Measurements from ENCODE around the gene WFDC1. TPM values are rescaled to one million over a fixed set of nuclear protein-coding genes. Genes with fewer than 3 reads are reported as not detected.

Gene WFDC1
- total RNA-seq, 1 donor from 2014 or later, result not detected

DNA sequence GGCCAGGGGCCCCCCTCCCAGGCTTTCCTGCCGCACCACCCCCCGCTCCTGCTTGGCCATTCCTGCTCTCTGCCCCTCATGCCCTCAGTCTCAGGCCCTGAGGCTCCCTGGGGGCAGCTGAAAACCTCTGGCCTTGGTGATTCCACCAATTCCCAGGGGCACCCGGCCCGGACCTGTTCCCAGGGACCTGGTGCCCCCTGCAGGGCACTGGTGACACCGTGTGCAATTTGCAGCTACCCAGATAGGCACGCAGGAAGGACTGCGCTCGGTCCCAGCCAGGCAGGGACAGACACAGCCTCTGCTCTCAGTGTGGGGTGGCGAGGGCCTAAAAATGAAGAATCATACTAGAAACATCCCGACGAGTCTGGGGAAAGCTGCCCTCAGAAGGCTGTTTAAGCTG, 13.4 kb downstream of the WFDC1 start:
- Histone ChIP-seq H3K4me3 (no peak overlapping the region), H3K27ac (no peak overlapping the region), H2AFZ (replicated peaks) (no peak overlapping the region), H3K4me2 (no peak overlapping the region), H3K9ac (no peak overlapping the region), H3K4me1 (no peaks in the 10 kb centered on the region), H3K36me3 (no peaks in the 10 kb centered on the region), H3K27me3 (peaks cover 17% of the 10 kb centered on the region), H3F3A (ENCODE audit: low read depth) (no peaks in the 10 kb centered on the region), H4K20me1 (ENCODE audit: low read depth) (no peaks in the 10 kb centered on the region), H3K9me3 (ENCODE audit: low read depth) (no peaks in the 10 kb centered on the region), H3K79me2 (ENCODE audit: low read depth) (no peaks in the 10 kb centered on the region)
- Mint-ChIP-seq H3K9me3 (no peaks in the 10 kb centered on the region), H3K36me3 (no peaks in the 10 kb centered on the region), H3K4me3 (no peak overlapping the region), H3K27ac (no peak overlapping the region), H3K27me3 (ENCODE audit: insufficient read depth, low read depth) (peaks cover 18% of the 10 kb centered on the region), H3K4me1 (peaks cover 24% of the 10 kb centered on the region)
- peak; percentile 88 for DNase-seq (ENCODE audit: low spot score)
- TF ChIP-seq EZH2phosphoT487 (IDR thresholded peaks at IDR 0.05) (no peak), EZH2 (IDR thresholded peaks at IDR 0.05) (no peak)
- TF ChIP-seq, protein P1, sequence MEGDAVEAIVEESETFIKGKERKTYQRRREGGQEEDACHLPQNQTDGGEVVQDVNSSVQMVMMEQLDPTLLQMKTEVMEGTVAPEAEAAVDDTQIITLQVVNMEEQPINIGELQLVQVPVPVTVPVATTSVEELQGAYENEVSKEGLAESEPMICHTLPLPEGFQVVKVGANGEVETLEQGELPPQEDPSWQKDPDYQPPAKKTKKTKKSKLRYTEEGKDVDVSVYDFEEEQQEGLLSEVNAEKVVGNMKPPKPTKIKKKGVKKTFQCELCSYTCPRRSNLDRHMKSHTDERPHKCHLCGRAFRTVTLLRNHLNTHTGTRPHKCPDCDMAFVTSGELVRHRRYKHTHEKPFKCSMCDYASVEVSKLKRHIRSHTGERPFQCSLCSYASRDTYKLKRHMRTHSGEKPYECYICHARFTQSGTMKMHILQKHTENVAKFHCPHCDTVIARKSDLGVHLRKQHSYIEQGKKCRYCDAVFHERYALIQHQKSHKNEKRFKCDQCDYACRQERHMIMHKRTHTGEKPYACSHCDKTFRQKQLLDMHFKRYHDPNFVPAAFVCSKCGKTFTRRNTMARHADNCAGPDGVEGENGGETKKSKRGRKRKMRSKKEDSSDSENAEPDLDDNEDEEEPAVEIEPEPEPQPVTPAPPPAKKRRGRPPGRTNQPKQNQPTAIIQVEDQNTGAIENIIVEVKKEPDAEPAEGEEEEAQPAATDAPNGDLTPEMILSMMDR (IDR thresholded peaks at IDR 0.05), result peak; percentile 76

DNA sequence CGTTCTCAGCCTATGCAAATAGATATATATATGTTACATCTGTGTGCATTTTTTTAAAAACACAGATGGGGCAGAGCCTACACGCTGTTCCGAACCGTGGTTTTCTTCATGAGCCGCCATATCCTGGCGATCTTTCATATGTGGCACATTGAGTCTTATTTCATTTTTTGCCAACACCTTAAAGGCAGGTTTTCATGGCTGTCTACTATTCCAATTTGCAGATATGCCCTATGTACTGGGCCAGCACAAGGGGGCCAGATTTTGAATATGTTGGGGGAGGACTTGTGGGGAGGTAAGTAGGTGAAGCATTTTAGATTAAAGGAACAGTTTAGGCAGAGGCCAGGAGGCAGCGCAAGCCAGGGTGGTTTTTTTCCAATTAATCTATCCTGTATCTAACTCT, 16.0 kb downstream of the WFDC1 start:
- H3K4me1 Mint-ChIP-seq, result peaks cover 26% of the 10 kb centered on the region
- no peaks in the 10 kb centered on the region for H3K36me3 Mint-ChIP-seq
- Histone ChIP-seq H3K36me3 (no peaks in the 10 kb centered on the region), H3K4me2 (no peak overlapping the region), H3K4me3 (no peak overlapping the region), H3K9me3 (ENCODE audit: low read depth) (no peaks in the 10 kb centered on the region), H4K20me1 (ENCODE audit: low read depth) (no peaks in the 10 kb centered on the region), H3K27ac (no peak overlapping the region), H3F3A (ENCODE audit: low read depth) (peaks cover 10% of the 10 kb centered on the region), H3K79me2 (ENCODE audit: low read depth) (no peaks in the 10 kb centered on the region), H3K9ac (no peak overlapping the region), H2AFZ (replicated peaks) (no peak overlapping the region), H3K27me3 (peaks cover 29% of the 10 kb centered on the region), H3K4me1 (no peaks in the 10 kb centered on the region)
- peaks cover 18% of the 10 kb centered on the region for H3K27me3 Mint-ChIP-seq (ENCODE audit: insufficient read depth, low read depth)
- DNase-seq (ENCODE audit: low spot score), result no peak
- no peak for TF ChIP-seq EZH2phosphoT487 (IDR thresholded peaks at IDR 0.05)
- TF ChIP-seq, protein P1 (IDR thresholded peaks at IDR 0.05), result no peak
- H3K27ac Mint-ChIP-seq, result no peak overlapping the region
- no peak overlapping the region for H3K4me3 Mint-ChIP-seq
- H3K9me3 Mint-ChIP-seq, result no peaks in the 10 kb centered on the region

DNA sequence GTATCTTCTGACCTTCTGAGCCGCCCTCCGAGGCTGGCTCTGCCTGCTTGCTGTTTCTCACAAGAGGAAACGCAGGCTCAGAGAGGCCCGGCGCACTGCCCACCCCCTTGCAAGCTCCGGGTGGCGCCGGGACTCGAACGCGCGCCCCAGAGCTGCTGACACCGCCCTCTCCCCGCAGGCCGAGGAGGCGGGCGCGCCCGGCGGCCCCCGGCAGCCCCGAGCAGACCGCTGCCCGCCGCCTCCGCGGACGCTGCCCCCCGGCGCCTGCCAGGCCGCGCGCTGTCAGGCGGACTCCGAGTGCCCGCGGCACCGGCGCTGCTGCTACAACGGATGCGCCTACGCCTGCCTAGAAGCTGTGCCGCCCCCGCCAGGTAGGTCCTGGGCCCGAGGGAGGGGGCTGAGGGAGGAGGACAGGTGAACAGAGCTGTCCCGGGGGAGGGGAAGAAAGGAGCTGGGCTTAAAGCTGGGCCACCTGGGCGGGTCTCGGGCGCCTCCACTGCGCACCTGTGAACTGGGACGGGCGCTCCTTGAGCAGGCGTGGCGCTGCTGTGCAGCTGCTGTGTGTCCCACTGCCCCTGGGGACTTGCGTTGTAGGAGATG, 18.2 kb downstream of the WFDC1 start:
- Histone ChIP-seq H3K4me1 (no peaks in the 10 kb centered on the region), H3K27me3 (peaks cover 29% of the 10 kb centered on the region), H3F3A (ENCODE audit: low read depth) (peaks cover 10% of the 10 kb centered on the region), H3K9me3 (ENCODE audit: low read depth) (no peaks in the 10 kb centered on the region), H3K4me2 (peak overlapping the region; percentile 76), H3K27ac (no peak overlapping the region), H3K9ac (no peak overlapping the region), H3K79me2 (ENCODE audit: low read depth) (no peaks in the 10 kb centered on the region), H3K4me3 (peak overlapping the region; percentile 38), H2AFZ (replicated peaks) (no peak overlapping the region), H4K20me1 (ENCODE audit: low read depth) (no peaks in the 10 kb centered on the region), H3K36me3 (no peaks in the 10 kb centered on the region)
- no peak overlapping the region for H3K4me3 Mint-ChIP-seq
- H3K27me3 Mint-ChIP-seq (ENCODE audit: insufficient read depth, low read depth), result peaks cover 12% of the 10 kb centered on the region
- H3K4me1 Mint-ChIP-seq, result peaks cover 17% of the 10 kb centered on the region
- peak; percentile 66 for DNase-seq (ENCODE audit: low spot score)
- no peak overlapping the region for H3K27ac Mint-ChIP-seq
- no peak for TF ChIP-seq EZH2 (IDR thresholded peaks at IDR 0.05)
- TF ChIP-seq, protein P1 (IDR thresholded peaks at IDR 0.05), result peak; percentile 26
- no peaks in the 10 kb centered on the region for H3K9me3 Mint-ChIP-seq
- no peaks in the 10 kb centered on the region for H3K36me3 Mint-ChIP-seq

Measured in neural progenitor cell (in vitro differentiated cells).